AG04450 (cell line): ENCODE measurements around the gene DHX35. TPM values are rescaled to one million over a fixed set of nuclear protein-coding genes. Genes with fewer than 3 reads are reported as not detected.

Source experiments
- CTCF ChIA-PET: fragments of 300-600, 350-600 bp; formaldehyde crosslinking; extraction: SDS; loops from one replicate; lab custom pipeline; 2022; ENCODE audit warnings: antibody characterized with exemption, inconsistent platforms; lab: Charles Lee
- POLR2A ChIA-PET: fragments of 350-600 bp; formaldehyde crosslinking; extraction: SDS; loops from one replicate; lab custom pipeline; 2021; ENCODE audit warnings: antibody characterized with exemption, inconsistent platforms; lab: Yijun Ruan, JAX
- DNase-seq: peaks from one replicate; pipeline ENCODE4 v3.0.0-alpha.2; 2011; ENCODE audit warnings: low read depth, low spot score
- H3K27ac ChIP-seq: one replicate; pipeline ENCODE4 v1.5.1; 2012; ENCODE audit warnings: low read depth, low read length, control low read depth
- H3K27me3 ChIP-seq: one replicate; pipeline ENCODE4 v1.6.0; 2012; ENCODE audit warnings: low read length; ENCODE audit not compliant: control insufficient read depth, insufficient read depth
- H3K4me3 ChIP-seq: 2 replicates; pipeline ENCODE4 v1.5.1; 2011; ENCODE audit warnings: mild to moderate bottlenecking, low read depth, low read length, control low read depth
- H3K9me3 ChIP-seq: 2 replicates; pipeline ENCODE4 v1.5.1; 2012; ENCODE audit warnings: low read length; ENCODE audit not compliant: control insufficient read depth, insufficient read depth
- CTCF ChIP-seq: IDR thresholded peaks from 2 replicates; pipeline ENCODE4 v1.5.1; 2011; ENCODE audit warnings: low read depth, low read length, control low read depth, inconsistent platforms
- polyA plus RNA-seq: library from polyadenylated mRNA; depleted of rRNA; stranded (reverse); fragments of >200 nt; gene quantifications from 2 replicates; pipeline ENCODE4 v1.2.3, GENCODE V29; 2011

Gene DHX35
- polyA plus RNA-seq, 1 experiment = 14.4 TPM

- H3K4me3 ChIP-seq = no peak overlapping the region
- ChIA-PET CTCF (no interaction called here), POLR2A (no interaction called here)
- TF ChIP-seq CTCF = no peak
- H3K27ac ChIP-seq = no peak overlapping the region
- no peaks in the 10 kb centered on the region for H3K9me3 ChIP-seq
- no peaks in the 10 kb centered on the region for H3K27me3 ChIP-seq
- no peak for DNase-seq
These were observed 35.5 kb downstream of the DHX35 start for GRCh38 chr20:38997622-38998021.

GRCh38 chr20:38999217-38999616 lies 37.1 kb downstream of the DHX35 start:
- POLR2A ChIA-PET = no interaction called here
- DNase-seq = no peak
- H3K4me3 ChIP-seq = no peak overlapping the region
- CTCF ChIA-PET = interaction anchor here (1.5 kb wide), 1 partner anchor 51 kb away, joined by 5 read pairs; no protein-coding TSS in a partner anchor
- no peak for TF ChIP-seq CTCF
- H3K9me3 ChIP-seq = no peaks in the 10 kb centered on the region
- no peaks in the 10 kb centered on the region for H3K27me3 ChIP-seq
- H3K27ac ChIP-seq = no peak overlapping the region

GRCh38 chr20:38999965-39000910 lies 38.1 kb downstream of the DHX35 start:
- no peak for DNase-seq
- Histone ChIP-seq H3K9me3 (no peaks in the 10 kb centered on the region), H3K4me3 (no peak overlapping the region), H3K27ac (no peak overlapping the region), H3K27me3 (no peaks in the 10 kb centered on the region)
- ChIA-PET POLR2A (no interaction called here), CTCF (interaction anchor here (0.6 to 1.5 kb wide), 2 partner anchors 50 to 260 kb away, joined by 3 to 5 read pairs; no protein-coding TSS in a partner anchor)
- TF ChIP-seq CTCF = no peak

GRCh38 chr20:39004508-39004907 lies 42.4 kb downstream of the DHX35 start:
- no peak for TF ChIP-seq CTCF

GRCh38 chr20:39009348-39009747 lies 47.2 kb downstream of the DHX35 start:
- no peak for DNase-seq
- Histone ChIP-seq H3K9me3 (no peaks in the 10 kb centered on the region), H3K27me3 (no peaks in the 10 kb centered on the region), H3K27ac (no peak overlapping the region), H3K4me3 (no peak overlapping the region)
- ChIA-PET POLR2A (no interaction called here), CTCF (interaction anchor here (1.4 kb wide), 1 partner anchor 83 kb away, joined by 3 read pairs; the partner anchor contains the start of gene FAM83D)
- TF ChIP-seq CTCF = no peak

More at GRCh38 chr20:39004508-39004907, 42.4 kb downstream of the DHX35 start:
- CTCF ChIA-PET = no interaction called here
- no peaks in the 10 kb centered on the region for H3K27me3 ChIP-seq
- no peaks in the 10 kb centered on the region for H3K9me3 ChIP-seq
- POLR2A ChIA-PET = no interaction called here
- H3K27ac ChIP-seq = no peak overlapping the region
- no peak for DNase-seq
- H3K4me3 ChIP-seq = no peak overlapping the region
